Mammary epithelial cell (primary cell): ENCODE results near the gene SENP5.

Experiments
- EZH2 ChIP-seq: IDR thresholded peaks from 2 replicates; pipeline ENCODE4 v1.6.1; 2012; ENCODE audit warnings: low read length, inconsistent platforms, borderline replicate concordance
- TF ChIP-seq, protein P1 (sequence below), 2 donors: IDR thresholded peaks in 1 of 2; conservative IDR thresholded peaks in 1 of 2; 2 replicates each; pipeline ENCODE4 v1.5.1; 2011 to 2012; ENCODE audit warnings: inconsistent platforms in 2 of 2, low read length in 2 of 2, mild to moderate bottlenecking in 2 of 2, control low read depth in 1 of 2, low read depth in 1 of 2; ENCODE audit not compliant: insufficient read depth in 1 of 2; ENCODE audit errors: extremely low read depth in 1 of 2

DNA sequence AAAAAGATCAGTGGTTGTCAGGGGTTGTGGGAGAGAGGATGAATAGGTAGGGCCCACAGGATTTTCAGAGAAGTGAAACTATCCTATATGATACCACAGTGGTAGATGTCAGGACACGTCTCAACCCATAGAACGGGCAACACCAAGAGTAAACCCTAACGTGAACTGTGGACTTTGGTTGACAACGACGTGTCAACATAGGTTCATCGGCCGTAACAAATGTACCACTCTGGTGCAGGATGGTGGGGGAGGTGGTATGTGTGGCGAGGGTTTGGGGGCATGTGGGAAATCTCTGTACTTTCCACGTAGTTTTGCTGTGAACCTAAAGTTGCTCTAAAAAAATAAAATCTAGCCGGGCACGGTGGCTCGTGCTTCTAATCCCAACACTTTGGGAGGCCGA is 113.9 kb downstream of the SENP5 start:
- TF ChIP-seq, protein P1, sequence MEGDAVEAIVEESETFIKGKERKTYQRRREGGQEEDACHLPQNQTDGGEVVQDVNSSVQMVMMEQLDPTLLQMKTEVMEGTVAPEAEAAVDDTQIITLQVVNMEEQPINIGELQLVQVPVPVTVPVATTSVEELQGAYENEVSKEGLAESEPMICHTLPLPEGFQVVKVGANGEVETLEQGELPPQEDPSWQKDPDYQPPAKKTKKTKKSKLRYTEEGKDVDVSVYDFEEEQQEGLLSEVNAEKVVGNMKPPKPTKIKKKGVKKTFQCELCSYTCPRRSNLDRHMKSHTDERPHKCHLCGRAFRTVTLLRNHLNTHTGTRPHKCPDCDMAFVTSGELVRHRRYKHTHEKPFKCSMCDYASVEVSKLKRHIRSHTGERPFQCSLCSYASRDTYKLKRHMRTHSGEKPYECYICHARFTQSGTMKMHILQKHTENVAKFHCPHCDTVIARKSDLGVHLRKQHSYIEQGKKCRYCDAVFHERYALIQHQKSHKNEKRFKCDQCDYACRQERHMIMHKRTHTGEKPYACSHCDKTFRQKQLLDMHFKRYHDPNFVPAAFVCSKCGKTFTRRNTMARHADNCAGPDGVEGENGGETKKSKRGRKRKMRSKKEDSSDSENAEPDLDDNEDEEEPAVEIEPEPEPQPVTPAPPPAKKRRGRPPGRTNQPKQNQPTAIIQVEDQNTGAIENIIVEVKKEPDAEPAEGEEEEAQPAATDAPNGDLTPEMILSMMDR (conservative IDR thresholded peaks at IDR 0.05 in 1 of 2, IDR thresholded peaks at IDR 0.05 in 1 of 2; ENCODE audit: extremely low read depth in 1 of 2, insufficient read depth in 1 of 2, low read depth in 1 of 2, low read length in 2 of 2) = no peak
- TF ChIP-seq EZH2 = no peak
